Brain microvascular endothelial cell (primary cell): ENCODE results near the gene HOXC11.
A peak's percentile ranks its signal among the peaks of the same experiment; 100 is the strongest.

Experiments
- DNase-seq: peaks from one replicate; pipeline ENCODE4 v3.0.0-alpha.2; 2020
- H3K27ac ChIP-seq: fragments of 250-450 bp; sonication (Bioruptor Pico); 2 replicates; pipeline ENCODE4 v1.5.1; 2020; ENCODE audit warnings: mild to moderate bottlenecking, moderate library complexity
- H3K27me3 ChIP-seq: fragments of 250-450 bp; sonication (Bioruptor Pico); replicated peaks from 2 replicates; pipeline ENCODE4 v1.5.1; 2020; ENCODE audit warnings: mild to moderate bottlenecking
- H3K36me3 ChIP-seq: fragments of 250-450 bp; sonication (Bioruptor Pico); replicated peaks from 2 replicates; pipeline ENCODE4 v1.5.1; 2020; ENCODE audit warnings: mild to moderate bottlenecking
- H3K4me3 ChIP-seq: 2 replicates; pipeline ENCODE4 v1.5.1; 2011; ENCODE audit warnings: low read depth, mild to moderate bottlenecking, control low read depth, low read length, moderate library complexity
- CTCF ChIP-seq: IDR thresholded peaks from 2 replicates; pipeline ENCODE4 v1.5.1; 2011; ENCODE audit warnings: low read depth, mild to moderate bottlenecking, moderate library complexity, low read length, control low read depth, inconsistent platforms; ENCODE audit errors: missing control alignments
- in situ Hi-C: cut with HindIII; loops from 2 replicates; pipeline ENCODE4 v1.10.0; 2017; ENCODE audit warnings: low sequenced_read_pairs, low pct_ligation_motif_present

The HOXC11 gene

GRCh38 chr12:54001283-54002187 is 28.6 kb downstream of the HOXC11 start:
- in situ Hi-C loops = loop anchor here (25.0 kb wide), 1 partner anchor 211 kb away; no protein-coding TSS in a partner anchor
- no peak overlapping the region for H3K4me3 ChIP-seq
- TF ChIP-seq CTCF = no peak
- H3K27ac ChIP-seq = no peak overlapping the region
- H3K27me3 ChIP-seq = peaks cover 93% of the 10 kb centered on the region
- H3K36me3 ChIP-seq = no peaks in the 10 kb centered on the region
- DNase-seq = no peak

- TF ChIP-seq CTCF = no peak
- Histone ChIP-seq H3K27me3 (peaks cover 94% of the 10 kb centered on the region), H3K27ac (no peak overlapping the region), H3K4me3 (no peak overlapping the region), H3K36me3 (no peaks in the 10 kb centered on the region)
- in situ Hi-C loops = loop anchor here (25.0 kb wide), 1 partner anchor 210 kb away; no protein-coding TSS in a partner anchor
- DNase-seq = no peak
Observed at GRCh38 chr12:54002278-54002914, 29.5 kb downstream of the HOXC11 start.

GRCh38 chr12:54002915-54003389 is 30.0 kb downstream of the HOXC11 start:
- no peak overlapping the region for H3K27ac ChIP-seq
- TF ChIP-seq CTCF = no peak
- no peaks in the 10 kb centered on the region for H3K36me3 ChIP-seq
- no peak overlapping the region for H3K4me3 ChIP-seq
- in situ Hi-C loops = loop anchor here (25.0 kb wide), 1 partner anchor 209 kb away; no protein-coding TSS in a partner anchor
- peaks cover 94% of the 10 kb centered on the region for H3K27me3 ChIP-seq
- DNase-seq = no peak

GRCh38 chr12:54003625-54004024 is 30.7 kb downstream of the HOXC11 start:
- no peak for TF ChIP-seq CTCF
- DNase-seq = no peak
- H3K27me3 ChIP-seq = peaks cover 93% of the 10 kb centered on the region
- H3K4me3 ChIP-seq = no peak overlapping the region
- no peaks in the 10 kb centered on the region for H3K36me3 ChIP-seq
- in situ Hi-C loops = loop anchor here (25.0 kb wide), 1 partner anchor 209 kb away; no protein-coding TSS in a partner anchor
- no peak overlapping the region for H3K27ac ChIP-seq

GRCh38 chr12:54004063-54004840 is 31.3 kb downstream of the HOXC11 start:
- H3K4me3 ChIP-seq = no peak overlapping the region

More at GRCh38 chr12:54004063-54004840, 31.3 kb downstream of the HOXC11 start:
- H3K27ac ChIP-seq = no peak overlapping the region
- DNase-seq = no peak
- in situ Hi-C loops = loop anchor here (25.0 kb wide), 1 partner anchor 208 kb away; no protein-coding TSS in a partner anchor
- H3K36me3 ChIP-seq = no peaks in the 10 kb centered on the region
- peak; percentile 7 for TF ChIP-seq CTCF
- H3K27me3 ChIP-seq = peaks cover 91% of the 10 kb centered on the region
